Measurements from ENCODE around the gene MDM4.

The MDM4 gene

DNA sequence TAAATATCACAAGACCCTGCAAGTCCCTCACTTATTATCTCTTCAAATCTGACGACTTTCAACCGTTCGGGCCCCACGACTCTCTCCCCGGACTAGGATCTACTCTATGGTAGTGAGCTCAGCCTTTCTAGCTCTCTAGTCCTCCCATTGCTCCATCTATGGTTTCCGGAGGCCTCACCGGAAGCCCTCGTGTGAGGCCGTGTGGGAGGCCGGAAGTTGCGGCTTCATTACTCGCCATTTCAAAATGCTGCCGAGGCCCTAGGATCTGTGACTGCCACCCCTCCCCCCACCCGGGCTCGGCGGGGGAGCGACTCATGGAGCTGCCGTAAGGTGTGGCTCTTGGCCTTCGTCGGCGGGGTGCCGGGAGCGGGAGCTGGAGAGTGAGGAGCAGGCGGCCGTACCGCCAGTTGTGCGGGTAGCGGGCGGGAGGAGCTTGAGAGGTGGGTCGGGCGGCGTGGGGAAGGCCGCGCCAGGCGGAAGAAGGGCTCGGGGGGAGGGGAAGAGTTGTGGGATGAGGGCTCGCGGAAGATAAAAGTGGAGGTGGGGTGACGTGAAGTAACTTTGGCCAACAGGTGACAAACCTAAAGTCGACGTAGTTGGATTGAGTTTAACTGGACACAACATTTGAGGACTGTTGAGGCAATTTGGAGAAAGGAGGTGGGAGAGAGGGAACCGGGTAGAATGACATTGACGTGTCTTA, at the start of gene MDM4:
Gene MDM4 (plus strand): TSS at position 227 of the 700 bp plus-strand sequence. CDS start 9,113 bp downstream, outside the sequence.
- peak; percentile 97 for DNase-seq (ENCODE audit: low spot score)
- ChIA-PET CTCF (interaction anchor here (0.5 to 1.6 kb wide), 7 partner anchors 9 to 309 kb away, joined by 3 to 8 read pairs (median 5); no protein-coding TSS in a partner anchor), POLR2A (ENCODE audit: low non-redundant PET) (interaction anchor here (0.7 to 1.3 kb wide), 5 partner anchors 9 to 77 kb away, joined by 3 to 14 read pairs (median 5); no protein-coding TSS in a partner anchor)
- TF ChIP-seq, protein P1, sequence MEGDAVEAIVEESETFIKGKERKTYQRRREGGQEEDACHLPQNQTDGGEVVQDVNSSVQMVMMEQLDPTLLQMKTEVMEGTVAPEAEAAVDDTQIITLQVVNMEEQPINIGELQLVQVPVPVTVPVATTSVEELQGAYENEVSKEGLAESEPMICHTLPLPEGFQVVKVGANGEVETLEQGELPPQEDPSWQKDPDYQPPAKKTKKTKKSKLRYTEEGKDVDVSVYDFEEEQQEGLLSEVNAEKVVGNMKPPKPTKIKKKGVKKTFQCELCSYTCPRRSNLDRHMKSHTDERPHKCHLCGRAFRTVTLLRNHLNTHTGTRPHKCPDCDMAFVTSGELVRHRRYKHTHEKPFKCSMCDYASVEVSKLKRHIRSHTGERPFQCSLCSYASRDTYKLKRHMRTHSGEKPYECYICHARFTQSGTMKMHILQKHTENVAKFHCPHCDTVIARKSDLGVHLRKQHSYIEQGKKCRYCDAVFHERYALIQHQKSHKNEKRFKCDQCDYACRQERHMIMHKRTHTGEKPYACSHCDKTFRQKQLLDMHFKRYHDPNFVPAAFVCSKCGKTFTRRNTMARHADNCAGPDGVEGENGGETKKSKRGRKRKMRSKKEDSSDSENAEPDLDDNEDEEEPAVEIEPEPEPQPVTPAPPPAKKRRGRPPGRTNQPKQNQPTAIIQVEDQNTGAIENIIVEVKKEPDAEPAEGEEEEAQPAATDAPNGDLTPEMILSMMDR (conservative IDR thresholded peaks at IDR 0.05; ENCODE audit: low read depth) = no peak
- peak within 1 kb of the TSS; percentile 91 for H3K27ac ChIP-seq

- ChIA-PET CTCF (interaction anchor here (0.5 to 2.1 kb wide), 9 partner anchors 16 to 420 kb away, joined by 3 to 7 read pairs (median 3); no protein-coding TSS in a partner anchor), POLR2A (ENCODE audit: low non-redundant PET) (no interaction called here)
- no peak for DNase-seq (ENCODE audit: low spot score)
- peak overlapping the region; percentile 6; the same call in 1 of the 2 replicates for H3K27ac ChIP-seq
- TF ChIP-seq, protein P1 (conservative IDR thresholded peaks at IDR 0.05; ENCODE audit: low read depth) = no peak
Measured at GRCh38 chr1:204466416-204467405, 49.5 kb upstream of the MDM4 start.

DNA sequence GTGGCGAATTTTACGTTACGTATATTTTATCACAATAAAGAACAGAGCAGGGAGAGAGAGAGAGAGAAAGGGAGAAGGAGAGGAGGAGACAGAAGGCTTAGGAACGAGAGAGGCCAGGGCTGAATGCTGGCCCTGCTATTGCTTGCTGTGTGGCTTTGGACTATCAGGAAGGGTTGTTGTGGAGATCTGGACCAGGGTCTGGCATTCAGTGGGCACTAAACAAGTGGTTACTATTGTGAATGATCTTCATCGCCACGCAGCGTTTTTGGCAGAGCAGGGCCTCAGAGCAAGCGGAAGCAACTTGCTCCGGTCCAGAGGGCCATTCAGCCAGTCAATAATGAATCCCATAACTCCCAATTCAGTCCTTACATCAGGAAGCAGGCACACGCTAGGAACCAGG, 48.0 kb upstream of the MDM4 start:
- ChIA-PET POLR2A (ENCODE audit: low non-redundant PET) (no interaction called here), CTCF (no interaction called here)
- TF ChIP-seq, protein P1 (conservative IDR thresholded peaks at IDR 0.05; ENCODE audit: low read depth) = no peak
- no peak for DNase-seq (ENCODE audit: low spot score)
- no peak overlapping the region for H3K27ac ChIP-seq

DNA sequence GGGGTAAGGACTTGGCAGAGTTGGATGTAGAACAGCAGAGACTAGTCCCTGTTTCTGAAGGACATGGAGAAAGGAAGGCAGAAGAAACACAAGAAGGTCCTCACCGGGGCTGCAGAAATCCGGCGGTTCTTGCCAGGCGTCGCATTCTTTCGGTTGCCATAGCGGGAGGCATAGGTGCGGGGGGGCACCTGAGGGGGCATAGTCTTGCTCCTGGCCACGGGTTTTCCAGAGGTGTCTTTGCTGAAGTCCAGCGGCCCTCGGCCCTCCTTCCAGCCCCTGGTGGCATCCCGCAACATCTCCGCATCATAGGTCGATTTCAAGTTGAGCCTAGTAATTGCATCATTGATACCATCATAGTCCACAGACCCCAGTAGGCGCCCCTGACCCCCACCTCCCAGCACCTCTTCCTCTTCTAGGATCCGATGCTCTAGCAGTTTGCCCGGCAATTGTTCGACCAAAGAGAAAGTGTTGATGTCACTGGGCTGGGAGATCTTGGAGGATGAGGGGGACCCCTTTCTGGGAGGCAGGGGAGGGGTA, 47.4 kb upstream of the MDM4 start:
- CTCF ChIA-PET = no interaction called here
- no peak overlapping the region for H3K27ac ChIP-seq
- TF ChIP-seq, protein P1 (conservative IDR thresholded peaks at IDR 0.05; ENCODE audit: low read depth) = no peak
- no peak for DNase-seq (ENCODE audit: low spot score)
- POLR2A ChIA-PET (ENCODE audit: low non-redundant PET) = interaction anchor here (0.5 kb wide), 1 partner anchor 11 kb away, joined by 3 read pairs; no protein-coding TSS in a partner anchor

GRCh38 chr1:204469304-204469703, 46.9 kb upstream of the MDM4 start:
- POLR2A ChIA-PET (ENCODE audit: low non-redundant PET) = interaction anchor here (0.5 kb wide), 1 partner anchor 11 kb away, joined by 3 read pairs; no protein-coding TSS in a partner anchor
- CTCF ChIA-PET = no interaction called here

More at GRCh38 chr1:204469304-204469703, 46.9 kb upstream of the MDM4 start:
- no peak for DNase-seq (ENCODE audit: low spot score)
- TF ChIP-seq, protein P1 (conservative IDR thresholded peaks at IDR 0.05; ENCODE audit: low read depth) = no peak
- no peak overlapping the region for H3K27ac ChIP-seq

All from RWPE1 (cell line).